Gastroesophageal sphincter (tissue), 2 donors: Measurements from ENCODE around the gene APOL1.
"Not testable (repeated sequence)": the region's sequence is repeated elsewhere in the genome, so short reads cannot be mapped to it uniquely, and the experiment has no call there.

ENCODE experiments used
- EP300 ChIP-seq: sonication (generic); formaldehyde crosslinking; IDR thresholded peaks from one replicate; pipeline ENCODE4 v1.6.1; 2017; ENCODE audit warnings: antibody characterized with exemption, mild to moderate bottlenecking
- POLR2AphosphoS5 ChIP-seq: sonication (generic); formaldehyde crosslinking; IDR thresholded peaks from one replicate; pipeline ENCODE4 v1.6.1; 2017; ENCODE audit warnings: antibody characterized with exemption

DNA sequence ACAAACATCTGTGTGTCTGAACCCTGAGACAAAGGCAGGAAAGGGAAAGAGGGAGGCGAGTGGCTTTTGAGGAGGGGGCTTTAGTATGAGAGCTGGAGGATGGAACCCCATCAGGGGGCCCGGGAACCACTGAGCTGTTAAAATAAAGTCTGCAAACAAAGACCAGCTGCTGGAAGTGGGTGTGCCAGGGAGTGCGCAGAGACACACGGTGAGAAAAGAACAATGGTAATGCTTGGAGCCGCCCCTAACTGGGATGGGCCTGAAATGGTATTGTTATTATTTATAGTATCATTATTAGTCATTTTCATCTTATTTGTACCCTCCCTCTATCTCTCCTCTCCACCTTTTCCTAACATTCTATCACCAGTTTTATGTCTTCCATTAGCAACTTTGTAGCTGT, 2.6 kb downstream of the APOL1 start:
- TF ChIP-seq EP300, POLR2AphosphoS5: not testable (repeated sequence)
